GM12878 (cell line): ENCODE results near the gene TRPM3. TPM values are rescaled to one million over a fixed set of nuclear protein-coding genes. Genes with fewer than 3 reads are reported as not detected.

Source experiments
- ATAC-seq: fragments of 200-7000 bp; cut with Tn5 transposase; 3 replicates; pipeline ENCODE4 v1.9.1; 2020; ENCODE audit warnings: mild to moderate bottlenecking, moderate library complexity
- BruUV-seq: library from RNA; stranded (reverse); fragments of 400-500 nt; replicated peaks from 2 replicates; lab custom pipeline; 2021; lab: Mats Ljungman, UMichigan
- CTCF ChIA-PET: fragments of 300-600 bp; sonication (Branson Sonifier 250); formaldehyde crosslinking; extraction: SDS; loops from one replicate; lab custom pipeline; 2021; ENCODE audit warnings: inconsistent platforms; lab: Yijun Ruan, JAX
- POLR2A ChIA-PET: fragments of 350-600 bp; formaldehyde crosslinking; extraction: SDS; loops from one replicate; lab custom pipeline; 2021; ENCODE audit warnings: inconsistent platforms; lab: Charles Lee
- RAD21 ChIA-PET: fragments of 300-600 bp; sonication (Branson Sonifier 250); formaldehyde crosslinking; loops from one replicate; lab custom pipeline; 2023; ENCODE audit warnings: antibody characterized with exemption; ENCODE audit not compliant: unreplicated experiment; lab: Charles Lee
- SMC1A ChIA-PET: fragments of 300-600 bp; sonication (Branson Sonifier 250); formaldehyde crosslinking; loops from one replicate; lab custom pipeline; 2023; ENCODE audit not compliant: unreplicated experiment, uncharacterized antibody; lab: Charles Lee
- DNase-seq: peaks from one replicate; pipeline ENCODE4 v3.0.0-alpha.2; 2011; ENCODE audit warnings: low read depth, low spot score
- FAIRE-seq: peaks from 3 replicates; lab custom pipeline; 2011; peaks lifted over from hg19 to GRCh38; lab: Jason Lieb, UNC
- H2AFZ ChIP-seq: 2 replicates; pipeline ENCODE4 v1.6.0; 2011; ENCODE audit warnings: low read depth, low read length, control low read depth; ENCODE audit not compliant: control insufficient read depth
- H3K27ac ChIP-seq: 2 replicates; pipeline ENCODE4 v1.5.1; 2011; ENCODE audit warnings: control low read depth; ENCODE audit not compliant: control insufficient read depth, insufficient read depth
- H3K27me3 ChIP-seq, 2 experiments: replicated peaks in 1 of 2; 2 replicates each; pipeline versions ENCODE4 v1.6.0 to v1.6.1; 2011; ENCODE audit warnings: low read length in 1 of 2; ENCODE audit not compliant: control insufficient read depth in 2 of 2, insufficient read depth in 2 of 2
- H3K36me3 ChIP-seq, 2 experiments: 2 replicates each; pipeline ENCODE4 v1.5.1; 2011; ENCODE audit warnings: low read length in 1 of 2; ENCODE audit not compliant: control insufficient read depth in 2 of 2, insufficient read depth in 2 of 2
- H3K4me1 ChIP-seq: 2 replicates; pipeline ENCODE4 v1.6.1; 2011; ENCODE audit warnings: mild to moderate bottlenecking, low read length, moderate library complexity, mixed read lengths; ENCODE audit not compliant: control insufficient read depth, insufficient read depth
- H3K4me2 ChIP-seq: 2 replicates; pipeline ENCODE4 v1.6.0; 2011; ENCODE audit warnings: control low read depth; ENCODE audit not compliant: control insufficient read depth, insufficient read depth
- H3K4me3 ChIP-seq: fragments of 200-600 bp; sonication (generic); 2 replicates; pipeline ENCODE4 v1.5.1; 2016
- H3K79me2 ChIP-seq: 2 replicates; pipeline ENCODE4 v1.6.0; 2011; ENCODE audit warnings: low read length; ENCODE audit not compliant: control insufficient read depth, insufficient read depth
- H3K9ac ChIP-seq: 2 replicates; pipeline ENCODE4 v1.8.0; 2011; ENCODE audit warnings: low read length, control low read depth, mixed read lengths; ENCODE audit not compliant: control insufficient read depth, insufficient read depth
- H3K9me3 ChIP-seq: replicated peaks from 3 replicates; pipeline ENCODE4 v1.5.1; 2011; ENCODE audit warnings: mild to moderate bottlenecking, low read length; ENCODE audit not compliant: control insufficient read depth, insufficient read depth
- H4K20me1 ChIP-seq: 2 replicates; pipeline ENCODE4 v1.6.0; 2011; ENCODE audit not compliant: control insufficient read depth, insufficient read depth
- ATF7 ChIP-seq: fragments of 450-650 bp; IDR thresholded peaks from 2 replicates; pipeline ENCODE4 v1.6.1; 2016; ENCODE audit warnings: low read depth, mild to moderate bottlenecking
- DPF2 ChIP-seq: fragments of 450-650 bp; IDR thresholded peaks from 2 replicates; pipeline ENCODE4 v1.6.1; 2017; ENCODE audit warnings: mild to moderate bottlenecking
- IKZF1 ChIP-seq: fragments of 450-650 bp; conservative IDR thresholded peaks from 2 replicates; pipeline ENCODE4 v1.6.1; 2017; ENCODE audit warnings: antibody characterized with exemption, mild to moderate bottlenecking
- KAT2A ChIP-seq: conservative IDR thresholded peaks from 2 replicates; pipeline ENCODE4 v1.6.1; 2011; ENCODE audit warnings: low read depth, low read length; ENCODE audit not compliant: control insufficient read depth
- LARP7 ChIP-seq: fragments of 450-650 bp; IDR thresholded peaks from 2 replicates; pipeline ENCODE4 v1.6.1; 2017; ENCODE audit warnings: mild to moderate bottlenecking
- NFYA ChIP-seq: IDR thresholded peaks from 2 replicates; pipeline ENCODE4 v1.6.1; 2011; ENCODE audit warnings: low read depth, mild to moderate bottlenecking, low read length, improper control_type of control experiment, borderline replicate concordance
- NFYB ChIP-seq: IDR thresholded peaks from 2 replicates; pipeline ENCODE4 v1.6.1; 2011; ENCODE audit warnings: low read depth, mild to moderate bottlenecking, low read length, improper control_type of control experiment, moderate library complexity; ENCODE audit not compliant: insufficient read depth
- NKRF ChIP-seq: fragments of 450-650 bp; conservative IDR thresholded peaks from 2 replicates; pipeline ENCODE4 v1.6.1; 2017; ENCODE audit warnings: mild to moderate bottlenecking, moderate library complexity
- PAX8 ChIP-seq: fragments of 450-650 bp; IDR thresholded peaks from 2 replicates; pipeline ENCODE4 v1.6.1; 2017; ENCODE audit warnings: mild to moderate bottlenecking, moderate library complexity
- PBX3 ChIP-seq: IDR thresholded peaks from 2 replicates; pipeline ENCODE4 v1.6.1; 2011; ENCODE audit warnings: mild to moderate bottlenecking, low read depth, low read length, moderate library complexity; ENCODE audit not compliant: insufficient replicate concordance
- PML ChIP-seq: IDR thresholded peaks from 2 replicates; pipeline ENCODE4 v1.6.1; 2012; ENCODE audit warnings: low read length, inconsistent platforms
- SREBF1 ChIP-seq: IDR thresholded peaks from 2 replicates; pipeline ENCODE4 v1.6.1; 2012; ENCODE audit warnings: mild to moderate bottlenecking, low read length
- TCF7 ChIP-seq: IDR thresholded peaks from 2 replicates; pipeline ENCODE4 v1.6.1; 2014; ENCODE audit warnings: antibody characterized with exemption, borderline replicate concordance
- USF1 ChIP-seq: IDR thresholded peaks from 2 replicates; pipeline ENCODE4 v1.6.1; 2011; ENCODE audit warnings: borderline replicate concordance, low read depth, mild to moderate bottlenecking, moderate library complexity, mixed read lengths, low read length; ENCODE audit not compliant: insufficient read depth; ENCODE audit errors: extremely low read length
- YBX1 ChIP-seq: fragments of 450-650 bp; IDR thresholded peaks from 2 replicates; pipeline ENCODE4 v1.6.1; 2016; ENCODE audit warnings: antibody characterized with exemption
- ZBTB33 ChIP-seq: fragments of 450-650 bp; IDR thresholded peaks from 2 replicates; pipeline ENCODE4 v1.6.1; 2017; ENCODE audit warnings: mild to moderate bottlenecking
- ZNF207 ChIP-seq: fragments of 450-650 bp; IDR thresholded peaks from 2 replicates; pipeline ENCODE4 v1.6.1; 2014; ENCODE audit warnings: antibody characterized with exemption, mild to moderate bottlenecking, borderline replicate concordance
- WGBS: methylation state at CpG from one replicate; pipeline ENCODE4 v1.1.6; 2016; ENCODE audit warnings: low lambda C conversion rate; ENCODE audit not compliant: insufficient replicate concordance, insufficient coverage; ENCODE audit errors: missing lambda C conversion rate; 5-methylcytosine and 5-hydroxymethylcytosine counted together
- in situ Hi-C: fragments of 300-500 bp; cut with MboI; formaldehyde crosslinking; loops from 9 replicates; pipeline ENCODE4 v1.14.3; 2018; ENCODE audit warnings: mixed read lengths
- intact Hi-C: fragments of 100-400 bp; cut with micrococcal nuclease; formaldehyde crosslinking; loops from one replicate; pipeline ENCODE4 v1.14.2; 2022; ENCODE audit not compliant: unreplicated experiment
- polyA plus RNA-seq, 11 experiments: library from polyadenylated mRNA; depleted of rRNA in 4 of 11; unstranded in 6 of 11; stranded (reverse) in 5 of 11; fragments of >200 nt; fragmentation: Nextera tagmentation in 4 of 11; fragmentation: Illumina TruSeq in 1 of 11; extraction: Ambion mirVana in 4 of 11; extraction: Trizol in 1 of 11; gene quantifications; 1 replicate in 1 of 11; 2 replicates in 10 of 11; pipeline versions ENCODE4 v1.2.1 to v1.2.3, GENCODE V29; 2011 to 2016; ENCODE audit warnings: inconsistent platforms in 2 of 11, missing spikeins in 2 of 11, low read depth in 1 of 11
- total RNA-seq, 4 experiments: library from RNA; depleted of rRNA in 3 of 4; stranded (reverse); fragments of >200 nt in 3 of 4; fragmentation: Illumina TruSeq in 1 of 4; extraction: Trizol in 1 of 4; gene quantifications; 2 replicates each; pipeline versions ENCODE4 v1.2.1 to v1.2.3, GENCODE V29; 2013 to 2021
- TF ChIP-seq, protein P1 (sequence below): IDR thresholded peaks from 2 replicates; pipeline ENCODE4 v1.6.1; 2012; ENCODE audit warnings: low read depth, low read length, improper control_type of control experiment
- TF ChIP-seq, protein P2 (sequence below): fragments of 450-650 bp; IDR thresholded peaks from 2 replicates; pipeline ENCODE4 v1.6.1; 2017; ENCODE audit warnings: low read depth, mild to moderate bottlenecking, moderate library complexity

TRPM3 gene
- total and polyA plus RNA-seq, 10 of the 15 experiments (the other 5 are each of a cell fraction or from before 2014, with no cell fraction given): not detected

DNA sequence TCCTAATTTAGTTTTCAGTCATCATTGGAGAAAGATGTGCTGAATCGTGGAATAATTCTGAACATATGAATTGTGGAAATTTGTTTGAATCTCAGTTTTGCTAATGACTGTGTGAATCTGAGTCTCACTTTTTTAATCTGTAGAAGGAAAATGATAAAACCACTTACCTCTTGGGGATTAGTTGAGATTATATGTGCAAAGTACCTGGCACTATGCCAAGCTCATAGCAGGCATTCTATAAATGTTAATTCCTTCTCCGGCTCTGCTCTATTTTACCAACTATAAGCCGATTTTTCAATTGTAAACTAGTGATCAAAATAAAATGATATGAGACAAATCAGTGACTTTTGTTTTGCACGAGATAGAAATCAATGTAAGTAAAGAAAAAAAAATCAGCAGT is 290.8 kb downstream of the TRPM3 start:
- SMC1A ChIA-PET: no interaction called here
- TF ChIP-seq, protein P1, sequence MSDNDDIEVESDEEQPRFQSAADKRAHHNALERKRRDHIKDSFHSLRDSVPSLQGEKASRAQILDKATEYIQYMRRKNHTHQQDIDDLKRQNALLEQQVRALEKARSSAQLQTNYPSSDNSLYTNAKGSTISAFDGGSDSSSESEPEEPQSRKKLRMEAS: no peak
- no peak for TF ChIP-seq PML
- no peak for TF ChIP-seq IKZF1
- TF ChIP-seq ZNF207: no peak
- no peak for TF ChIP-seq ZBTB33
- TF ChIP-seq SREBF1: no peak
- TF ChIP-seq, protein P2, sequence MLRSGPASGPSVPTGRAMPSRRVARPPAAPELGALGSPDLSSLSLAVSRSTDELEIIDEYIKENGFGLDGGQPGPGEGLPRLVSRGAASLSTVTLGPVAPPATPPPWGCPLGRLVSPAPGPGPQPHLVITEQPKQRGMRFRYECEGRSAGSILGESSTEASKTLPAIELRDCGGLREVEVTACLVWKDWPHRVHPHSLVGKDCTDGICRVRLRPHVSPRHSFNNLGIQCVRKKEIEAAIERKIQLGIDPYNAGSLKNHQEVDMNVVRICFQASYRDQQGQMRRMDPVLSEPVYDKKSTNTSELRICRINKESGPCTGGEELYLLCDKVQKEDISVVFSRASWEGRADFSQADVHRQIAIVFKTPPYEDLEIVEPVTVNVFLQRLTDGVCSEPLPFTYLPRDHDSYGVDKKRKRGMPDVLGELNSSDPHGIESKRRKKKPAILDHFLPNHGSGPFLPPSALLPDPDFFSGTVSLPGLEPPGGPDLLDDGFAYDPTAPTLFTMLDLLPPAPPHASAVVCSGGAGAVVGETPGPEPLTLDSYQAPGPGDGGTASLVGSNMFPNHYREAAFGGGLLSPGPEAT: no peak
- no peak for TF ChIP-seq YBX1
- no peak for TF ChIP-seq NFYB
- no peak for TF ChIP-seq NFYA
- TF ChIP-seq DPF2: no peak
- no peak for TF ChIP-seq KAT2A
- no peak for TF ChIP-seq NKRF
- TF ChIP-seq USF1: no peak
- TF ChIP-seq TCF7: no peak
- TF ChIP-seq LARP7: no peak
- no peak for TF ChIP-seq PBX3
- TF ChIP-seq PAX8: no peak
- TF ChIP-seq ATF7: no peak
- Histone ChIP-seq H3K79me2 (no peaks in the 10 kb centered on the region), H3K4me3 (no peak overlapping the region), H3K9ac (no peak overlapping the region), H3K4me1 (no peaks in the 10 kb centered on the region), H4K20me1 (no peaks in the 10 kb centered on the region), H2AFZ (no peak overlapping the region), H3K27ac (no peak overlapping the region), H3K9me3 (no peaks in the 10 kb centered on the region), H3K36me3 (no peaks in the 10 kb centered on the region), H3K4me2 (no peak overlapping the region), H3K27me3 (no peaks in the 10 kb centered on the region; a peak in 1 of 4 replicates)
- CTCF ChIA-PET: no interaction called here
- no TSS peak for BruUV-seq
- in situ Hi-C loops (no loop called here), intact Hi-C loops (no loop called here)
- ATAC-seq (no peak), DNase-seq (no peak), FAIRE-seq (no peak)
- POLR2A ChIA-PET: no interaction called here
- 13% methylated on average over 4 of the region's 4 CpGs for WGBS
- RAD21 ChIA-PET: no interaction called here
